ENCODE measurements around the gene KCNJ5. TPM values are rescaled to one million over a fixed set of nuclear protein-coding genes. Genes with fewer than 3 reads are reported as not detected.

KCNJ5 gene
- total and polyA plus RNA-seq, 2 of the 4 experiments (the other 2 are of a cell fraction) = 0.07 to 0.18 TPM

- intact Hi-C loops (cut with micrococcal nuclease) (no loop called here), dilution Hi-C loops (cut with HindIII; ENCODE audit: low sequenced_read_pairs, unreplicated experiment) (no loop called here), in situ Hi-C loops (cut with MboI; ENCODE audit: low sequenced_read_pairs) (no loop called here)
- no peak overlapping the region for H2BK5ac ChIP-seq (ENCODE audit: low read depth, low read length, poor library complexity, severe bottlenecking)
- H4K5ac ChIP-seq (ENCODE audit: low read depth, low read length) = no peak overlapping the region
- H2AK5ac ChIP-seq (ENCODE audit: low read depth, low read length) = no peak overlapping the region; the same call in 1 of the 2 replicates
- H3K14ac ChIP-seq (replicated peaks; ENCODE audit: low read depth, low read length) = no peak overlapping the region
- ChIA-PET POLR2A (ENCODE audit: unreplicated experiment) (no interaction called here), CTCF (interaction anchor here (1.1 kb wide), 1 partner anchor 40 kb away, joined by 3 read pairs; no protein-coding TSS in a partner anchor)
- no peak overlapping the region for H3K18ac ChIP-seq (ENCODE audit: low read depth, low read length)
- H4K8ac ChIP-seq (ENCODE audit: low read depth in 2 of 2, low read length in 2 of 2) = no peak overlapping the region
- no peak overlapping the region for H2BK20ac ChIP-seq (ENCODE audit: low read depth, low read length)
- H3K9me3 ChIP-seq (ENCODE audit: control insufficient read depth, insufficient read depth, low read length) = no peaks in the 10 kb centered on the region
- no peaks in the 10 kb centered on the region for H3K79me1 ChIP-seq (ENCODE audit: low read depth in 1 of 2, low read length in 2 of 2)
- no peak overlapping the region for H2BK120ac ChIP-seq (ENCODE audit: low read depth, low read length)
- H4K91ac ChIP-seq (ENCODE audit: insufficient read depth, low read depth, low read length) = no peak overlapping the region
- no peak for TF ChIP-seq CEBPB (IDR thresholded peaks at IDR 0.05; ENCODE audit: low read depth, low read length)
- no peak for TF ChIP-seq MXI1 (IDR thresholded peaks at IDR 0.05; ENCODE audit: borderline replicate concordance, low read depth, low read length)
- TF ChIP-seq MAZ (IDR thresholded peaks at IDR 0.05; ENCODE audit: borderline replicate concordance, low read depth, low read length) = no peak
- no peak for TF ChIP-seq RAD21 (IDR thresholded peaks at IDR 0.05; ENCODE audit: low read length)
- no peak for TF ChIP-seq RCOR1 (IDR thresholded peaks at IDR 0.05; ENCODE audit: insufficient replicate concordance, low read length)
- 64% methylated on average over 5 of the region's 16 CpGs; no CpG with 5 or more reads in 1 of the 2 experiments for WGBS, 2 experiments (ENCODE audit: extremely low coverage in 2 of 2, insufficient read length in 1 of 2)
- H3K27ac ChIP-seq (ENCODE audit: insufficient read depth, low read length) = no peak overlapping the region
- H3K56ac ChIP-seq (ENCODE audit: extremely low read depth, insufficient read depth, low read length) = no peak overlapping the region
- H2AFZ ChIP-seq (replicated peaks; ENCODE audit: low read length, poor library complexity) = no peak overlapping the region
- ATAC-seq (ENCODE audit: low read depth) (no peak), DNase-seq (no peak)
- no peak overlapping the region for H2AK9ac ChIP-seq (replicated peaks; ENCODE audit: low read depth, low read length, poor library complexity)
- H3K4me3 ChIP-seq (ENCODE audit: insufficient read depth, low read depth, low read length) = no peak overlapping the region
- no peak overlapping the region for H3K9ac ChIP-seq (ENCODE audit: low read depth, low read length)
- no TSS peak for BruUV-seq (replicated peaks)
- peaks cover under 1% of the 10 kb centered on the region; the same call in 1 of the 2 replicates for H3K4me1 ChIP-seq (ENCODE audit: control insufficient read depth, insufficient read depth, low read length)
- H3K4me2 ChIP-seq (ENCODE audit: low read depth, low read length) = no peak overlapping the region
- H3K23ac ChIP-seq (ENCODE audit: low read depth, low read length) = no peak overlapping the region
- H3K9me1 ChIP-seq (ENCODE audit: insufficient read depth, low read length) = no peaks in the 10 kb centered on the region
- no peak overlapping the region for H3K4ac ChIP-seq (ENCODE audit: low read depth, low read length)
- H3K27me3 ChIP-seq (ENCODE audit: control insufficient read depth, insufficient read depth, low read length) = peaks cover 34% of the 10 kb centered on the region
- no peak overlapping the region for H2BK15ac ChIP-seq (ENCODE audit: low read depth, low read length)
- H3K36me3 ChIP-seq (ENCODE audit: control insufficient read depth, insufficient read depth, low read length) = no peaks in the 10 kb centered on the region
- H4K20me1 ChIP-seq (ENCODE audit: insufficient read depth, low read length) = no peaks in the 10 kb centered on the region
Measured at GRCh38 chr11:128924510-128925249, 33.5 kb downstream of the KCNJ5 start.
